Panc1 (cell line): ENCODE data around the gene NCKAP5.

Experiments used
- CTCF ChIP-seq: fragments of 450-650 bp; IDR thresholded peaks from 2 replicates; pipeline ENCODE4 v1.5.1; 2017; ENCODE audit warnings: mild to moderate bottlenecking
- POLR2AphosphoS5 ChIP-seq: IDR thresholded peaks from 2 replicates; pipeline ENCODE4 v1.6.1; 2012; ENCODE audit warnings: mild to moderate bottlenecking, low read depth, low read length, moderate library complexity

- TF ChIP-seq POLR2AphosphoS5 (no peak), CTCF (no peak)
Measured at GRCh38 chr2:133378386-133378785, 189.9 kb downstream of the NCKAP5 start.
